ENCODE measurements around the gene BCL6. TPM values are rescaled to one million over a fixed set of nuclear protein-coding genes. Genes with fewer than 3 reads are reported as not detected.

BCL6 gene
- total and polyA plus RNA-seq, 7 donors = 4.9 to 233 (median 51.4) TPM

DNA sequence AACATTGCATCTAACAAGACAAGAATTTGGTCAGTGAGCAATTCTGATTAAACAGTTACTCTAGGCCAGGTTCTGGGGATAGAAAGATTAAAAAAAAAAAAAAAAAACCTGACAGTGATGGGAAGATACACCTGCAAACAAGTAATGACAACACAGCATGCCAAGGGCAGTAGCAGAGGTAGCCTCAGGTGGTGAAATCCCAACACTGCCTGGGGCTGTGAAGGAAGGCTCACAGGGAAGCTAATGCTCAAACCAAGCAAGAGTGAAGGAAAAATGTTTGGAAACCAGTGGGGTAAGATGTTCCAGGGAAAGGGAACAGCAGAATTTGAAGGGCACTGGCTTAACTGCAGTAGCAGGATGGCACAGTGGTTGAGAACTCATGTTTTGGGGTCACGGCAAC, 51.8 kb downstream of the BCL6 start:
- DNase-seq = no peak
- Histone ChIP-seq H3K4me1 (no peaks in the 10 kb centered on the region), H3K27ac (no peak overlapping the region), H3K9me3 (no peaks in the 10 kb centered on the region), H3K27me3 (no peaks in the 10 kb centered on the region), H3K4me3 (no peak overlapping the region), H3K36me3 (no peaks in the 10 kb centered on the region)
- 98 to 100% methylated on average over 1 of the region's 1 CpG for WGBS, 2 donors
- intact Hi-C loops (cut with DNase I) = no loop called here
- TF ChIP-seq POLR2A (IDR thresholded peaks at IDR 0.05) = no peak
- no peak for TF ChIP-seq CTCF (IDR thresholded peaks at IDR 0.05)
- no peak for TF ChIP-seq EP300 (IDR thresholded peaks at IDR 0.05)
- no peak for TF ChIP-seq POLR2AphosphoS5 (IDR thresholded peaks at IDR 0.05)

GRCh38 chr3:187689984-187690383, 55.3 kb downstream of the BCL6 start:
- no peak for TF ChIP-seq EP300 (IDR thresholded peaks at IDR 0.05)
- TF ChIP-seq CTCF (IDR thresholded peaks at IDR 0.05) = no peak
- no peak for TF ChIP-seq POLR2AphosphoS5 (IDR thresholded peaks at IDR 0.05)
- TF ChIP-seq POLR2A (IDR thresholded peaks at IDR 0.05) = no peak
- intact Hi-C loops (cut with DNase I) = no loop called here
- 65 to 72% methylated on average over 4 of the region's 4 CpGs for WGBS, 2 donors

GRCh38 chr3:187686621-187687273, 58.5 kb downstream of the BCL6 start:
- DNase-seq = no peak
- Histone ChIP-seq H3K27me3 (no peaks in the 10 kb centered on the region), H3K9me3 (peaks cover 0 to 4% (median 1%) of the 10 kb centered on the region in 4 donors), H3K27ac (no peak overlapping the region), H3K4me3 (no peak overlapping the region), H3K4me1 (no peaks in the 10 kb centered on the region), H3K36me3 (no peaks in the 10 kb centered on the region)
- 94 to 97% methylated on average over 5 of the region's 5 CpGs for WGBS, 2 donors
- TF ChIP-seq CTCF (IDR thresholded peaks at IDR 0.05) = no peak
- no peak for TF ChIP-seq POLR2AphosphoS5 (IDR thresholded peaks at IDR 0.05)
- TF ChIP-seq EP300 (IDR thresholded peaks at IDR 0.05) = no peak
- no peak for TF ChIP-seq POLR2A (IDR thresholded peaks at IDR 0.05)
- intact Hi-C loops (cut with DNase I) = no loop called here

More at GRCh38 chr3:187689984-187690383, 55.3 kb downstream of the BCL6 start:
- Histone ChIP-seq H3K4me1 (no peaks in the 10 kb centered on the region), H3K36me3 (no peaks in the 10 kb centered on the region), H3K9me3 (peaks cover 0 to 4% (median 0%) of the 10 kb centered on the region in 4 donors), H3K27ac (no peak overlapping the region), H3K4me3 (no peak overlapping the region), H3K27me3 (no peaks in the 10 kb centered on the region)
- DNase-seq = no peak

DNA sequence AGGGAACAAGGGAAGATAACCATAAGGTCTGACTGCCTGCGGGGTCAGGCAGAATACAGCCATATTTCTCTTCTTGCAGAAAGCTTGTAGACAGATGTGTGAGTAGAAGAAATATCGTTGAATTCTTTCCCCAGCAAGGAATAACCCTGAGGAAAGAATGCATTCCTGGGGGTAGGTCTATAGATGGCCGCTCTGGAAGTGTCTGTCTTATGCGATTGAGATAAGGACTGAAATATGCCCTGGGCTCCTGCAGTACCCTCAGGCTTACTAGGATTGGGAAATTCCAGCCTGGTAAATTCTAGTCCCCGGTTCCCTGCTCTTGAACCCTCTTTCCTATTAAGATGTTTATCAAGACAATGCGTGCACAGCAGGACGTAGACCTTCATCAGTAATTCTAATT, 59.3 kb downstream of the BCL6 start:
- intact Hi-C loops (cut with DNase I) = no loop called here
- H3K9me3 ChIP-seq = peaks cover 0 to 4% (median 1%) of the 10 kb centered on the region in 4 donors
- 94% methylated on average over 7 of the region's 7 CpGs for WGBS, 2 donors
- H3K27me3 ChIP-seq = no peaks in the 10 kb centered on the region
- H3K27ac ChIP-seq = no peak overlapping the region
- DNase-seq = no peak
- H3K36me3 ChIP-seq = no peaks in the 10 kb centered on the region
- no peak overlapping the region for H3K4me3 ChIP-seq
- H3K4me1 ChIP-seq = no peaks in the 10 kb centered on the region
- TF ChIP-seq CTCF (IDR thresholded peaks at IDR 0.05) (no peak), POLR2AphosphoS5 (IDR thresholded peaks at IDR 0.05) (no peak), POLR2A (IDR thresholded peaks at IDR 0.05) (no peak), EP300 (IDR thresholded peaks at IDR 0.05) (no peak)

DNA sequence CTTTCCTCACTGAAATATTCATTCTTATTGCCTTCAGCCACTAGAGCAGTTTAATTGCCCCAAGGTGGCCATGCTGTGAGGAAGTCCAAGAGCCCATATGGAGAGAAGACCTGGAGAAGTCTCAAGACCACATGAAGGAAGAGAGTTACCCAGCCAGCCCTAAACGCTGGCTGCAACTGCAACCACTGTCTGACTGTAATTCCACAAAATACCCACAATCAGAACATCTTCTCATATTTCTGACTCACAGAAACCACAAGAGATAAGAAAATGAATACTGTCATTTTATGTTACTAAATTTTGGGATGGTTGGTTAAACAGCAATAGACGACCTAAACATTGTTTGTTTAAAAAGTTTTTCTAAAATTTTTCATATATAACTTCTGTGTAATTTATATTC, 60.4 kb downstream of the BCL6 start:
- no peaks in the 10 kb centered on the region for H3K27me3 ChIP-seq
- WGBS, 2 donors = 55 to 57% methylated on average over 2 of the region's 2 CpGs
- H3K9me3 ChIP-seq = peaks cover 0 to 4% (median 1%) of the 10 kb centered on the region in 4 donors
- DNase-seq = no peak
- H3K27ac ChIP-seq = no peak overlapping the region
- intact Hi-C loops (cut with DNase I) = no loop called here
- H3K36me3 ChIP-seq = no peaks in the 10 kb centered on the region
- no peak overlapping the region for H3K4me3 ChIP-seq
- TF ChIP-seq EP300 (IDR thresholded peaks at IDR 0.05) = no peak
- TF ChIP-seq POLR2AphosphoS5 (IDR thresholded peaks at IDR 0.05) = no peak
- no peak for TF ChIP-seq CTCF (IDR thresholded peaks at IDR 0.05)
- no peak for TF ChIP-seq POLR2A (IDR thresholded peaks at IDR 0.05)
- H3K4me1 ChIP-seq = no peaks in the 10 kb centered on the region

All from sigmoid colon (tissue), 7 donors.